OCI-LY3 (cell line): Measurements from ENCODE around the gene CMTM1.

Experiments
- EZH2phosphoT487 ChIP-seq: fragments of 200-600 bp; shearing (Covaris generic); IDR thresholded peaks from 2 replicates; pipeline ENCODE4 v1.6.1; 2018; ENCODE audit warnings: antibody characterized with exemption, mixed run types, low read depth
- TF ChIP-seq, protein P1 (sequence below): fragments of 200-600, 300-600 bp; sonication (generic); IDR thresholded peaks from 2 replicates; pipeline ENCODE4 v1.5.1; 2014; ENCODE audit warnings: antibody characterized with exemption, low read length, low read depth

DNA sequence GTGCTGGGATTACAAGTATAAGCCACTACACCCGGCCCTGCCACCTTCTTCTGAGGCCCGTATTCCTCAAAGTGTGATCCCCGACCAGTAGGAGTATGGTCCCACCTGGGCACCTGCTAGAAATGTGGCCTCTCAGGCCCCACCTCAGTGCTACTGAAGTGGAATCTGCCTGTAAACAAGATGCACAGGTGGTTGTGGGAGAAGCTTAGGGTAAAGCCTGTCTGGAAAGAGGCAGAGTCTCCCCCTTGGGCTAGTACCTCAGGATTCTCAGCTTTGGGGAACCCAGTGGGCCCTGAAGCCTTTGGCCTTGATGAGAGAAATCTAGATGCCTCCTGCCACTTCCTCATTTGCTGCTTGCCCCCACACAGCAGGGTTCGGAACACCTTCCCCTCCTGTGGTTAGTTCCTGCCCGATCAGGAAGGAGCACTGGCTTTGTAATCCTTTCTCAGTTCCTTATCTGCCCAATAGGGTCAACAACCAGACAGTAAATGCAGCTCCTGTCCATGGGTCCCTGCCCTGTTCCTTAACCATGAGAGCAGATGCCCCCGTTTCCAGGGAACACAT, 41.6 kb upstream of the CMTM1 start:
- TF ChIP-seq, protein P1, sequence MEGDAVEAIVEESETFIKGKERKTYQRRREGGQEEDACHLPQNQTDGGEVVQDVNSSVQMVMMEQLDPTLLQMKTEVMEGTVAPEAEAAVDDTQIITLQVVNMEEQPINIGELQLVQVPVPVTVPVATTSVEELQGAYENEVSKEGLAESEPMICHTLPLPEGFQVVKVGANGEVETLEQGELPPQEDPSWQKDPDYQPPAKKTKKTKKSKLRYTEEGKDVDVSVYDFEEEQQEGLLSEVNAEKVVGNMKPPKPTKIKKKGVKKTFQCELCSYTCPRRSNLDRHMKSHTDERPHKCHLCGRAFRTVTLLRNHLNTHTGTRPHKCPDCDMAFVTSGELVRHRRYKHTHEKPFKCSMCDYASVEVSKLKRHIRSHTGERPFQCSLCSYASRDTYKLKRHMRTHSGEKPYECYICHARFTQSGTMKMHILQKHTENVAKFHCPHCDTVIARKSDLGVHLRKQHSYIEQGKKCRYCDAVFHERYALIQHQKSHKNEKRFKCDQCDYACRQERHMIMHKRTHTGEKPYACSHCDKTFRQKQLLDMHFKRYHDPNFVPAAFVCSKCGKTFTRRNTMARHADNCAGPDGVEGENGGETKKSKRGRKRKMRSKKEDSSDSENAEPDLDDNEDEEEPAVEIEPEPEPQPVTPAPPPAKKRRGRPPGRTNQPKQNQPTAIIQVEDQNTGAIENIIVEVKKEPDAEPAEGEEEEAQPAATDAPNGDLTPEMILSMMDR = no peak
- 0 out of 2 replicates have a peak, but pooled peaks have one; percentile 74 for TF ChIP-seq EZH2phosphoT487
